H9 (cell line): ENCODE results near the gene SULT2B1. TPM values are rescaled to one million over a fixed set of nuclear protein-coding genes. Genes with fewer than 3 reads are reported as not detected.

Experiments used
- DNase-seq: peaks from one replicate; pipeline ENCODE4 v3.0.0-alpha.2; 2017
- H2AFZ ChIP-seq: one replicate; pipeline ENCODE4 v1.6.1; 2013; ENCODE audit warnings: mild to moderate bottlenecking, low read length, control low read depth, moderate library complexity
- H2AK5ac ChIP-seq: 2 replicates; pipeline ENCODE4 v1.6.1; 2013; ENCODE audit warnings: low read length, control low read depth, mixed read lengths; ENCODE audit not compliant: insufficient read length
- H2BK120ac ChIP-seq: one replicate; pipeline ENCODE4 v1.6.1; 2013; ENCODE audit warnings: low read depth, mild to moderate bottlenecking, low read length, control low read depth, inconsistent platforms; ENCODE audit not compliant: poor library complexity, severe bottlenecking
- H2BK12ac ChIP-seq: 2 replicates; pipeline ENCODE4 v1.6.1; 2013; ENCODE audit warnings: low read length, control low read depth, mixed read lengths, low read depth; ENCODE audit not compliant: insufficient read length
- H2BK15ac ChIP-seq: 2 replicates; pipeline ENCODE4 v1.6.1; 2013; ENCODE audit warnings: low read depth, low read length, control low read depth
- H2BK20ac ChIP-seq: one replicate; pipeline ENCODE4 v1.6.1; 2013; ENCODE audit warnings: low read depth, mild to moderate bottlenecking, low read length, control low read depth, inconsistent platforms; ENCODE audit not compliant: poor library complexity, severe bottlenecking
- H2BK5ac ChIP-seq: 2 replicates; pipeline ENCODE4 v1.6.1; 2013; ENCODE audit warnings: low read length, control low read depth, mixed read lengths; ENCODE audit not compliant: insufficient read length
- H3K14ac ChIP-seq: 2 replicates; pipeline ENCODE4 v1.6.1; 2013; ENCODE audit warnings: low read length, control low read depth; ENCODE audit not compliant: insufficient read depth
- H3K18ac ChIP-seq: 2 replicates; pipeline ENCODE4 v1.6.1; 2013; ENCODE audit warnings: low read depth, mild to moderate bottlenecking, mixed read lengths, low read length, control low read depth; ENCODE audit not compliant: insufficient read length
- H3K23ac ChIP-seq: 2 replicates; pipeline ENCODE4 v1.6.1; 2013; ENCODE audit warnings: low read length, control low read depth, mixed read lengths, low read depth; ENCODE audit not compliant: insufficient read length
- H3K23me2 ChIP-seq: 2 replicates; pipeline ENCODE4 v1.6.1; 2013; ENCODE audit warnings: low read depth, mild to moderate bottlenecking, mixed read lengths, low read length, control low read depth; ENCODE audit not compliant: insufficient read length, poor library complexity, severe bottlenecking
- H3K27ac ChIP-seq: 2 replicates; pipeline ENCODE4 v1.5.1; 2013; ENCODE audit warnings: low read length, control low read depth, mixed read lengths, low read depth; ENCODE audit not compliant: insufficient read length
- H3K27me3 ChIP-seq: 2 replicates; pipeline ENCODE4 v1.6.1; 2013; ENCODE audit warnings: low read length, control low read depth, inconsistent platforms; ENCODE audit not compliant: insufficient read depth
- H3K4ac ChIP-seq: 2 replicates; pipeline ENCODE4 v1.6.1; 2013; ENCODE audit warnings: low read depth, mild to moderate bottlenecking, control low read depth, inconsistent platforms, low read length, moderate library complexity
- H3K4me1 ChIP-seq: 2 replicates; pipeline ENCODE4 v1.6.1; 2013; ENCODE audit warnings: low read length, control low read depth, inconsistent platforms; ENCODE audit not compliant: insufficient read depth
- H3K4me2 ChIP-seq: 2 replicates; pipeline ENCODE4 v1.6.1; 2013; ENCODE audit warnings: low read length, control low read depth, mixed read lengths; ENCODE audit not compliant: insufficient read length, insufficient read depth
- H3K56ac ChIP-seq: 2 replicates; pipeline ENCODE4 v1.6.1; 2013; ENCODE audit warnings: low read depth, mild to moderate bottlenecking, mixed read lengths, low read length, control low read depth; ENCODE audit not compliant: insufficient read length
- H3K79me1 ChIP-seq: 2 replicates; pipeline ENCODE4 v1.6.1; 2013; ENCODE audit warnings: low read depth, mild to moderate bottlenecking, moderate library complexity, low read length, control low read depth, inconsistent platforms; ENCODE audit not compliant: insufficient read depth, poor library complexity, severe bottlenecking
- H3K79me2 ChIP-seq: 2 replicates; pipeline ENCODE4 v1.6.1; 2013; ENCODE audit warnings: low read length, control low read depth, inconsistent platforms; ENCODE audit not compliant: insufficient read depth
- H3K9ac ChIP-seq: 2 replicates; pipeline ENCODE4 v1.6.1; 2013; ENCODE audit warnings: low read length, control low read depth, mixed read lengths; ENCODE audit not compliant: insufficient read length; ENCODE audit errors: extremely low read depth
- H3K9me3 ChIP-seq: one replicate; pipeline ENCODE4 v1.6.1; 2013; ENCODE audit warnings: low read depth, low read length, inconsistent platforms; ENCODE audit not compliant: control insufficient read depth
- H3T11ph ChIP-seq: one replicate; pipeline ENCODE4 v1.6.1; 2013; ENCODE audit warnings: mild to moderate bottlenecking, low read length, control low read depth, inconsistent platforms
- H4K20me1 ChIP-seq: one replicate; pipeline ENCODE4 v1.6.1; 2013; ENCODE audit not compliant: control insufficient read depth, insufficient read length, insufficient read depth
- H4K5ac ChIP-seq: 2 replicates; pipeline ENCODE4 v1.6.1; 2013; ENCODE audit warnings: low read depth, mild to moderate bottlenecking, mixed read lengths, low read length, control low read depth; ENCODE audit not compliant: insufficient read length
- H4K8ac ChIP-seq: replicated peaks from 2 replicates; pipeline ENCODE4 v1.6.1; 2013; ENCODE audit warnings: low read length, control low read depth, mixed read lengths, low read depth; ENCODE audit not compliant: insufficient read length
- H4K91ac ChIP-seq: 2 replicates; pipeline ENCODE4 v1.6.1; 2013; ENCODE audit warnings: low read depth, mild to moderate bottlenecking, moderate library complexity, mixed read lengths, low read length, control low read depth; ENCODE audit not compliant: insufficient read length
- H3K27ac Mint-ChIP-seq, 3 experiments: 2 replicates in 2 of 3; 3 replicates in 1 of 3; pipeline ENCODE4 v1.8.0; 2020 to 2021; ENCODE audit warnings: mixed read lengths in 3 of 3, mild to moderate bottlenecking in 1 of 3, moderate library complexity in 1 of 3
- H3K27me3 Mint-ChIP-seq: 2 replicates; pipeline ENCODE4 v1.8.0; 2021; ENCODE audit warnings: low read depth, mild to moderate bottlenecking, moderate library complexity, mixed read lengths
- H3K36me3 Mint-ChIP-seq, 3 experiments: 2 replicates in 2 of 3; 3 replicates in 1 of 3; pipeline ENCODE4 v1.8.0; 2020 to 2021; ENCODE audit warnings: low read depth in 3 of 3, mixed read lengths in 3 of 3; ENCODE audit not compliant: insufficient read depth in 1 of 3
- H3K4me1 Mint-ChIP-seq, 2 experiments: 2 replicates each; pipeline ENCODE4 v1.8.0; 2020; ENCODE audit warnings: mixed read lengths in 2 of 2
- H3K4me3 Mint-ChIP-seq, 2 experiments: 2 replicates in 1 of 2; 3 replicates in 1 of 2; pipeline ENCODE4 v1.8.0; 2020 to 2021; ENCODE audit warnings: mild to moderate bottlenecking in 2 of 2, mixed read lengths in 2 of 2, moderate library complexity in 1 of 2
- H3K9me3 Mint-ChIP-seq, 2 experiments: 2 replicates in 1 of 2; 3 replicates in 1 of 2; pipeline ENCODE4 v1.8.0; 2020; ENCODE audit warnings: mild to moderate bottlenecking in 2 of 2, mixed read lengths in 2 of 2, moderate library complexity in 1 of 2
- CTCF ChIP-seq: fragments of 200-600 bp; sonication (generic); conservative IDR thresholded peaks from 3 replicates; pipeline ENCODE4 v1.8.0; 2021; ENCODE audit warnings: antibody characterized with exemption, mild to moderate bottlenecking
- WGBS: extraction: QIAGEN DNeasy Blood & Tissue Kit; methylation state at CpG from one replicate; pipeline ENCODE4 v1.1.7; 2013; ENCODE audit warnings: missing lambda C conversion rate, low lambda C conversion rate, mixed read lengths; ENCODE audit not compliant: insufficient read length; ENCODE audit errors: extremely low coverage; 5-methylcytosine and 5-hydroxymethylcytosine counted together
- total RNA-seq: library from RNA; stranded (reverse); gene quantifications from 2 replicates; pipeline ENCODE4 v1.2.1, GENCODE V29; 2021

Gene SULT2B1
- total RNA-seq, 1 experiment from 2014 or later = 1.7 TPM

GRCh38 chr19:48611872-48612271, 59.9 kb downstream of the SULT2B1 start:
- no peak overlapping the region for H4K8ac ChIP-seq
- WGBS = no CpG with 5 or more reads among the region's 14 CpGs
- no peak overlapping the region for H2AFZ ChIP-seq
- DNase-seq = no peak
- H3K23ac ChIP-seq = no peak overlapping the region
- H3K4me1 ChIP-seq = peaks cover 3% of the 10 kb centered on the region; the same call in 1 of the 2 replicates
- Mint-ChIP-seq H3K27ac (no peak overlapping the region; a peak in 1 of 7 replicates), H3K27me3 (no peaks in the 10 kb centered on the region; the same call in 1 of the 2 replicates), H3K36me3 (peaks cover 17 to 41% (median 30%) of the 10 kb centered on the region in 3 experiments), H3K4me3 (no peak overlapping the region), H3K9me3 (no peaks in the 10 kb centered on the region; a peak in 1 of 5 replicates), H3K4me1 (peaks cover 27 to 34% of the 10 kb centered on the region in 2 experiments)
- H3K18ac ChIP-seq = no peak overlapping the region
- H4K5ac ChIP-seq = no peak overlapping the region
- H3K14ac ChIP-seq = no peak overlapping the region
- H3K79me2 ChIP-seq = no peaks in the 10 kb centered on the region; the same call in 1 of the 2 replicates
- no peak overlapping the region for H2BK12ac ChIP-seq
- no peak overlapping the region for H3K4me2 ChIP-seq
- H3K23me2 ChIP-seq = no peaks in the 10 kb centered on the region
- no peak overlapping the region for H3K9ac ChIP-seq
- H2BK5ac ChIP-seq = no peak overlapping the region
- H3T11ph ChIP-seq = no peak overlapping the region
- H2BK120ac ChIP-seq = no peak overlapping the region
- no peak overlapping the region for H2BK15ac ChIP-seq
- no peak overlapping the region for H3K4ac ChIP-seq
- H4K20me1 ChIP-seq = no peaks in the 10 kb centered on the region
- no peak overlapping the region for H2BK20ac ChIP-seq
- H3K27me3 ChIP-seq = no peaks in the 10 kb centered on the region
- H2AK5ac ChIP-seq = no peak overlapping the region
- no peaks in the 10 kb centered on the region for H3K9me3 ChIP-seq
- TF ChIP-seq CTCF = no peak
- no peak overlapping the region for H3K56ac ChIP-seq
- no peak overlapping the region for H3K27ac ChIP-seq
- H4K91ac ChIP-seq = no peak overlapping the region
- peaks cover 4% of the 10 kb centered on the region for H3K79me1 ChIP-seq
